HepG2 (cell line): Measurements from ENCODE around the gene ZFAND6. TPM values are rescaled to one million over a fixed set of nuclear protein-coding genes. Genes with fewer than 3 reads are reported as not detected.
A peak's percentile ranks its signal among the peaks of the same experiment; 100 is the strongest.

Experiments used
- ATAC-seq: fragments of 200-7000 bp; cut with Tn5 transposase; 3 replicates; pipeline ENCODE4 v1.9.1; 2020; ENCODE audit warnings: mild to moderate bottlenecking, moderate library complexity
- BruUV-seq: library from RNA; stranded (reverse); fragments of 400-500 nt; replicated peaks from 2 replicates; lab custom pipeline; 2021; lab: Mats Ljungman, UMichigan
- CTCF ChIA-PET: fragments of 300-600 bp; formaldehyde crosslinking; extraction: SDS; loops from one replicate; lab custom pipeline; 2021; ENCODE audit warnings: low total read pairs, inconsistent platforms, low intra/inter-chr PET ratio; lab: Yijun Ruan, JAX
- POLR2A ChIA-PET: fragments of 350-600 bp; sonication (Branson Sonifier 250); formaldehyde crosslinking; loops from one replicate; lab custom pipeline; 2020; ENCODE audit warnings: antibody characterized with exemption, inconsistent platforms; lab: Yijun Ruan, JAX
- DNase-seq: peaks from one replicate; pipeline ENCODE4 v3.0.0-alpha.2; 2015; ENCODE audit warnings: low spot score
- FAIRE-seq: peaks from 3 replicates; lab custom pipeline; 2011; peaks lifted over from hg19 to GRCh38; lab: Jason Lieb, UNC
- H2AFZ ChIP-seq: one replicate; pipeline ENCODE4 v1.6.1; 2011; ENCODE audit warnings: low read length, inconsistent platforms
- H3K27ac ChIP-seq: fragments of 300-600 bp; 3 replicates; pipeline ENCODE4 v1.8.0; 2011; ENCODE audit warnings: mixed run types, mild to moderate bottlenecking, mixed read lengths, low read length, inconsistent platforms; ENCODE audit not compliant: insufficient read depth; ENCODE audit errors: extremely low read length
- H3K27me3 ChIP-seq, 2 experiments: fragments of 200-600 bp in 1 of 2; 2 replicates in 1 of 2; 3 replicates in 1 of 2; pipeline versions ENCODE4 v1.6.0 to v1.8.0; 2011; ENCODE audit warnings: low read length in 2 of 2, mild to moderate bottlenecking in 2 of 2, moderate library complexity in 2 of 2, inconsistent platforms in 1 of 2; ENCODE audit not compliant: insufficient read depth in 2 of 2, control insufficient read depth in 1 of 2
- H3K36me3 ChIP-seq, 2 experiments: fragments of 200-600 bp in 1 of 2; replicated peaks in 1 of 2; 2 replicates in 1 of 2; 3 replicates in 1 of 2; pipeline versions ENCODE4 v1.5.1 to v1.8.0; 2011; ENCODE audit warnings: low read length in 2 of 2, inconsistent platforms in 1 of 2; ENCODE audit not compliant: insufficient read depth in 2 of 2, control insufficient read depth in 1 of 2
- H3K4me1 ChIP-seq: 2 replicates; pipeline ENCODE4 v1.5.1; 2012; ENCODE audit warnings: low read length, inconsistent platforms; ENCODE audit not compliant: insufficient read depth
- H3K4me2 ChIP-seq: 2 replicates; pipeline ENCODE4 v1.6.0; 2011; ENCODE audit warnings: low read depth, low read length, inconsistent platforms
- H3K4me3 ChIP-seq, 3 experiments: fragments of 200-600 bp in 1 of 3; sonication (generic), shearing (Covaris generic) in 1 of 3; replicated peaks in 1 of 3; 2 replicates each; pipeline ENCODE4 v1.5.1; 2011 to 2016; ENCODE audit warnings: low read length in 3 of 3, inconsistent platforms in 2 of 3, low read depth in 2 of 3, mild to moderate bottlenecking in 2 of 3, control low read depth in 1 of 3, mixed read lengths in 1 of 3; ENCODE audit not compliant: insufficient read depth in 1 of 3
- H3K79me2 ChIP-seq: one replicate; pipeline ENCODE4 v1.6.1; 2011; ENCODE audit warnings: low read length, inconsistent platforms; ENCODE audit not compliant: insufficient read depth
- H3K9ac ChIP-seq: 2 replicates; pipeline ENCODE4 v1.6.0; 2011; ENCODE audit warnings: mild to moderate bottlenecking, low read depth, low read length, inconsistent platforms; ENCODE audit not compliant: insufficient read depth
- H3K9me3 ChIP-seq: 2 replicates; pipeline ENCODE4 v1.5.1; 2012; ENCODE audit warnings: mild to moderate bottlenecking, low read length
- H4K20me1 ChIP-seq: 2 replicates; pipeline ENCODE4 v1.6.0; 2011; ENCODE audit warnings: inconsistent platforms, mild to moderate bottlenecking, low read length, moderate library complexity; ENCODE audit not compliant: insufficient read depth
- BATF2 ChIP-seq: sonication (generic); formaldehyde crosslinking; IDR thresholded peaks from 2 replicates; pipeline ENCODE4 v1.8.0; 2022; ENCODE audit warnings: mild to moderate bottlenecking, missing genetic modification reagents, moderate library complexity
- CEBPG ChIP-seq: IDR thresholded peaks from 2 replicates; pipeline ENCODE4 v1.6.1; 2016
- CERS6 ChIP-seq: sonication (generic); formaldehyde crosslinking; IDR thresholded peaks from 2 replicates; pipeline ENCODE4 v1.5.0; 2020; ENCODE audit warnings: missing genetic modification reagents
- CREBL2 ChIP-seq: sonication (generic); formaldehyde crosslinking; IDR thresholded peaks from 2 replicates; pipeline ENCODE4 v1.8.1; 2023; ENCODE audit warnings: missing genetic modification reagents, mild to moderate bottlenecking, borderline replicate concordance
- HDAC1 ChIP-seq: sonication (generic); formaldehyde crosslinking; IDR thresholded peaks from 2 replicates; pipeline ENCODE4 v1.5.1; 2020; ENCODE audit warnings: mild to moderate bottlenecking, missing genetic modification reagents
- PHF8 ChIP-seq: sonication (generic); formaldehyde crosslinking; IDR thresholded peaks from 2 replicates; pipeline ENCODE4 v1.5.0; 2020; ENCODE audit warnings: missing genetic modification reagents
- PTBP1 ChIP-seq: fragments of 200-400 bp; formaldehyde crosslinking; IDR thresholded peaks from 2 replicates; pipeline ENCODE4 v1.6.1; 2018; ENCODE audit warnings: low read length, low read depth; ENCODE audit not compliant: poor library complexity, severe bottlenecking
- SP4 ChIP-seq: sonication (generic); formaldehyde crosslinking; IDR thresholded peaks from 2 replicates; pipeline ENCODE4 v1.8.1; 2023; ENCODE audit warnings: mild to moderate bottlenecking, missing genetic modification reagents
- XBP1 ChIP-seq: sonication (generic); formaldehyde crosslinking; IDR thresholded peaks from 2 replicates; pipeline ENCODE4 v1.5.0; 2020; ENCODE audit warnings: missing genetic modification reagents
- ZNF280D ChIP-seq: sonication (generic); formaldehyde crosslinking; IDR thresholded peaks from 2 replicates; pipeline ENCODE4 v1.5.1; 2020; ENCODE audit warnings: mild to moderate bottlenecking, missing genetic modification reagents
- ZNF878 ChIP-seq: sonication (generic); formaldehyde crosslinking; IDR thresholded peaks from 2 replicates; pipeline ENCODE4 v1.8.1; 2023; ENCODE audit warnings: mild to moderate bottlenecking, missing genetic modification reagents, moderate library complexity
- WGBS: methylation state at CpG from one replicate; pipeline ENCODE4 v1.1.6; 2017; ENCODE audit warnings: low lambda C conversion rate; 5-methylcytosine and 5-hydroxymethylcytosine counted together
- in situ Hi-C: cut with HindIII; loops from 2 replicates; pipeline ENCODE4 v1.10.0; 2017; ENCODE audit warnings: low pct_unique_long_range_greater_than_20kb; ENCODE audit not compliant: extremely low pct_ligation_motif_present
- intact Hi-C: fragments of 100-400 bp; cut with micrococcal nuclease; formaldehyde crosslinking; loops from one replicate; pipeline ENCODE4 v1.10.0; 2022; ENCODE audit not compliant: unreplicated experiment
- polyA plus RNA-seq, 8 experiments: library from polyadenylated mRNA; depleted of rRNA in 3 of 8; stranded (reverse) in 7 of 8; unstranded in 1 of 8; fragments of >200 nt; fragmentation: Illumina TruSeq in 4 of 8; extraction: Trizol in 4 of 8; gene quantifications; 2 replicates each; pipeline versions ENCODE4 v1.2.1 to v1.2.3, GENCODE V29; 2011 to 2016; ENCODE audit warnings: low read depth in 4 of 8, missing spikeins in 1 of 8, mixed read lengths in 1 of 8; ENCODE audit not compliant: insufficient read depth in 1 of 8
- total RNA-seq, 5 experiments: library from RNA; depleted of rRNA; stranded (reverse); fragments of >200 nt; fragmentation: Illumina TruSeq; extraction: Trizol; gene quantifications; 2 replicates each; pipeline ENCODE4 v1.2.3, GENCODE V29; 2016; ENCODE audit warnings: low read depth in 1 of 5

ZFAND6 gene
- total and polyA plus RNA-seq, 2 of the 13 experiments (the other 11 are each of a cell fraction or from before 2014, with no cell fraction given), result 84.2 to 115 TPM

GRCh38 chr15:80154336-80154735 lies 94.9 kb downstream of the ZFAND6 start (continued):
- no peak for TF ChIP-seq ZNF878 (CRISPR knock-in tag)
- peak; percentile 40; the same call in 1 of the 2 replicates for TF ChIP-seq SP4 (CRISPR knock-in tag)
- TF ChIP-seq CERS6, result no peak
- TF ChIP-seq CEBPG (CRISPR knock-in tag), result 0 out of 2 replicates have a peak, but pooled peaks have one; percentile 9
- no peak for TF ChIP-seq ZNF280D (CRISPR knock-in tag)
- TF ChIP-seq HDAC1 (CRISPR knock-in tag), result peak; percentile 31; the same call in 1 of the 2 replicates
- TF ChIP-seq, all 625 proteins: peak for 21

- ChIA-PET POLR2A (interaction anchor here (1.2 to 3.5 kb wide), 3 partner anchors 7 to 96 kb away, joined by 4 to 24 read pairs (median 4); partner anchors contain the start of gene ZFAND6), CTCF (no interaction called here)
- H3K4me1 ChIP-seq, result peaks cover 65% of the 10 kb centered on the region
- H3K27me3 ChIP-seq, result no peaks in the 10 kb centered on the region; a peak in 1 of 5 replicates
- H3K9ac ChIP-seq, result peak overlapping the region; percentile 20
- H3K4me2 ChIP-seq, result peak overlapping the region; percentile 85
- in situ Hi-C loops (loop anchor here (25.0 kb wide), 1 partner anchor 268 kb away; the partner anchor contains the start of gene MTHFS), intact Hi-C loops (loop anchor here (10.0 kb wide), 1 partner anchor 270 kb away; no protein-coding TSS in a partner anchor)
- H3K36me3 ChIP-seq, result peaks cover 5% of the 10 kb centered on the region in 2 experiments; a peak in 4 of 5 replicates
- H3K9me3 ChIP-seq, result no peaks in the 10 kb centered on the region
- no peaks in the 10 kb centered on the region for H4K20me1 ChIP-seq
- no TSS peak for BruUV-seq
- no peak for DNase-seq
- ATAC-seq, result no peak
- peak overlapping the region; percentile 68 for H3K27ac ChIP-seq
- peak overlapping the region in 1 of 3 experiments; percentile 88; a peak in 2 of 6 replicates for H3K4me3 ChIP-seq
- no peak overlapping the region for H2AFZ ChIP-seq
- 98% methylated on average over 5 of the region's 5 CpGs for WGBS
- no peak for FAIRE-seq
- H3K79me2 ChIP-seq, result peaks cover 24% of the 10 kb centered on the region
- TF ChIP-seq CREBL2 (CRISPR knock-in tag) (no peak), ZNF878 (CRISPR knock-in tag) (no peak), PHF8 (CRISPR knock-in tag) (no peak), XBP1 (CRISPR knock-in tag) (no peak), PTBP1 (no peak), BATF2 (CRISPR knock-in tag) (no peak)
Observed at GRCh38 chr15:80155001-80155377, 95.5 kb downstream of the ZFAND6 start.
